GM13976 (cell line): Measurements from ENCODE around the gene IL15.
"Not testable (repeated sequence)": the region's sequence is repeated elsewhere in the genome, so short reads cannot be mapped to it uniquely, and the experiment has no call there.

Source experiments
- DNase-seq: peaks from one replicate; pipeline ENCODE4 v3.0.0; 2012; ENCODE audit warnings: low spot score
- in situ Hi-C: fragments of 300-500 bp; cut with MboI; formaldehyde crosslinking; loops from one replicate; pipeline ENCODE4 v1.12.0; 2022; ENCODE audit warnings: low sequenced_read_pairs, mixed read lengths, inconsistent platforms; ENCODE audit not compliant: unreplicated experiment
- TF ChIP-seq, protein P1 (sequence below): IDR thresholded peaks from 2 replicates; pipeline ENCODE4 v1.5.1; 2012; ENCODE audit warnings: borderline replicate concordance, mild to moderate bottlenecking; ENCODE audit not compliant: insufficient read depth; ENCODE audit errors: extremely low read depth, missing control alignments, control extremely low read depth

IL15 gene

DNA sequence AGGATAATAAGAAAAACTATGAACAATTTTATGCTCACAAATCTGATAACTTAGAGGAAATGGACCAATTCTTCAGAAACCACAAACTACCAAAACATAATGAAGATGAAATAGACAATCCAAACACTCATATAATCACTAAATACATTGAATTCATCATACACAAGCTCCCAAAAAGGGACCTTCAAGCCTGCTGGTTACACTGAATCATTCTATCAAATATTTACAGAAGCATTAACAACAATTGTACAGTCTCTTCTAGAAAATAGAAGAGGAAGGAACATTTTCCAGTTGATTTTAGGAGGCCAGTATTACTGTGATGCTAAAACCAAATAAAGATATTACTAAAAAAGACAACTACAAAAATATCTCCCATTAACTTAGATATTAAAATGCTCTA lies 88.3 kb downstream of the IL15 start:
- TF ChIP-seq, protein P1, sequence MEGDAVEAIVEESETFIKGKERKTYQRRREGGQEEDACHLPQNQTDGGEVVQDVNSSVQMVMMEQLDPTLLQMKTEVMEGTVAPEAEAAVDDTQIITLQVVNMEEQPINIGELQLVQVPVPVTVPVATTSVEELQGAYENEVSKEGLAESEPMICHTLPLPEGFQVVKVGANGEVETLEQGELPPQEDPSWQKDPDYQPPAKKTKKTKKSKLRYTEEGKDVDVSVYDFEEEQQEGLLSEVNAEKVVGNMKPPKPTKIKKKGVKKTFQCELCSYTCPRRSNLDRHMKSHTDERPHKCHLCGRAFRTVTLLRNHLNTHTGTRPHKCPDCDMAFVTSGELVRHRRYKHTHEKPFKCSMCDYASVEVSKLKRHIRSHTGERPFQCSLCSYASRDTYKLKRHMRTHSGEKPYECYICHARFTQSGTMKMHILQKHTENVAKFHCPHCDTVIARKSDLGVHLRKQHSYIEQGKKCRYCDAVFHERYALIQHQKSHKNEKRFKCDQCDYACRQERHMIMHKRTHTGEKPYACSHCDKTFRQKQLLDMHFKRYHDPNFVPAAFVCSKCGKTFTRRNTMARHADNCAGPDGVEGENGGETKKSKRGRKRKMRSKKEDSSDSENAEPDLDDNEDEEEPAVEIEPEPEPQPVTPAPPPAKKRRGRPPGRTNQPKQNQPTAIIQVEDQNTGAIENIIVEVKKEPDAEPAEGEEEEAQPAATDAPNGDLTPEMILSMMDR: no peak
- in situ Hi-C loops: no loop called here
- no peak for DNase-seq

DNA sequence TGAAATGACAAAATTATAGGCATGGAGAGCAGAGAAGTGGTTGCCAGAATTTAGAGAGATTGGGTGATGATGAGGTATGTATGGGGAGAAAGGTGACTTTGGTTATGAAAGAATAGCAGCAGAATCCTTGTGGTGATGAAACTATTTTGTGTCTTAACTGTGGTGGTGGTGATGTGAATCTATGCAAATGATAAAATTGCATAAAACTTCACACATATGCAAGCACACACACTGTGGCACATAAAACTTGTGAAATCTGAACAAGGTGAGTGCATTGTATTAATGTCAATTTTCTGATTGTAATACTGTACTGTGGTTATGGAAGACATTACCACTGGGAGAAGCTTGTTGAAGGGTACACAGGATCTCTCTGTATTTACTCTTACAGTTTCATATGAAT lies 91.0 kb downstream of the IL15 start:
- DNase-seq: no peak
- TF ChIP-seq, protein P1: no peak
- in situ Hi-C loops: no loop called here

DNA sequence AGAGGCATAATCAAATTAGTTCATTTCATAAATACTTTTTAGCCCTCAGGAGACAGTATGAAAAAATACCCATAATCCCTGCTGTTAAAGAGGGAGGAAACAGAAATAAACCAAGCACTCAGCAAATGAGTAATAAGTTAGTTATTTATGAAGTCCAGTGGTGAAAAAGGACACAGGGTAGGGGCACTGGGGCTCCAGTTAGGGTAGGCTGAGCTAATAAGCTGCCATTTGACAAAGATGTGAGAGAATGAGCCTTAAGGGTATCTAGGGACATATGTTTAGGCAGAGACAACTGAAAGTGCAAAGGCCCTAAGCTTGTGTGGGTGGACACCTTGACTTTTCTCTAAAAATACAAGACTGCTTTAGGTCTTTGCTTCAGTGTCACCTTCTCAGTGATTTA lies 94.4 kb downstream of the IL15 start:
- DNase-seq: no peak
- TF ChIP-seq, protein P1: no peak
- in situ Hi-C loops: no loop called here

DNA sequence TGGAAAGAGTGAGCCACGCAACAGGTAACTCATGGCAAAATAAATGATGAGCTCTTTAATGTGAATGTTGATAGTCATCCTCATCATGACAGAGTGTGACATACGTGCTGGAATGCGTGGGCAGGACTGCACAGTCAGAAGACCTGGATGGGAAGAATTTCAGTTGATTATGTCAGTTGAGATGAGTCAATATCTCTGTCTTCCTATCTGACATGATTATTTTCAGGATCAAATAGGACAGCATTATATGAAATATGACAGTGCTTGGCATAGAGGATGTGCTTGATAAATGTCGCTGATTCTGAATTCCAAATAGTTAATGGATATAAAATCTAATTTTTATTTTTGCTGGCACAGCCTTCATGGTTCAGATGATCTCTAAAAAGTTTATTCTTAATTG lies 95.1 kb downstream of the IL15 start:
- TF ChIP-seq, protein P1: no peak
- DNase-seq: no peak
- in situ Hi-C loops: no loop called here

DNA sequence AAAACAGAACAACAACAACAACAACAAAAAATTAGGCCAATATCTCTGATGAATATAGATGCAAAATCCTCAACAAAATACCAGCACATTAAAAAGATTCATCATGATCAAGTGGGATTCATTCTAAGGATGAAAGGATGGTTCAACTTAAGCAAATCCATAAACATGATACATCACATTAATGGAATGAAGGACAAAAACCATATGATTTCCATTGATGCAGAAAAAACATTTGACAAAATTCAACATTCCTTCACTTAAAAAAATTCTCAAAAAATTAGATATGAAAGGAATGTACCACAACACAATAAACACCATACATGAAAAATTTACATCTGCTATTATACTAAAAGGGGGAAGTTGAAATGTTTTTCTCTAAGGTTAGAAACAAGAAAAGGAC lies 103.3 kb downstream of the IL15 start:
- TF ChIP-seq, protein P1: no peak
- in situ Hi-C loops: no loop called here
- DNase-seq: no peak

DNA sequence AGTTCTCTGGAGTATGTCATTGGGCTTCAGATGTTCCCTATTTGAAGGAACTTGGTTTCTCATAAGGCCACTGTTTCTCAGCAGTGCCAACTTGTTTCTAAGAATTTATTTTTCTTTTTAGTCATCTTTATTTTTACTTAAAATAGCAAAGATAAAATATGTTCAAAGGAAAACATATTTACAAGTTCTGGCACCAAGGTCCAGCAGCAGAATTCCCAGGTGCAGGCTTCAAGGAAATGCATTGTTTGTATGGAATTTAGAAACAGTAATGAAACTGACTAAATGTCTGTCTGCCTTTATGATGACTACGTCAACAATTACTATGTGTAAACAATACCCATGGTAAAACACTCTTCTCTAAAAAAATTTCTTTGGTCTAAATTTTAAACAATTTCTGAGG lies 109.6 kb downstream of the IL15 start:
- in situ Hi-C loops: no loop called here
- DNase-seq: no peak
- TF ChIP-seq, protein P1: no peak

DNA sequence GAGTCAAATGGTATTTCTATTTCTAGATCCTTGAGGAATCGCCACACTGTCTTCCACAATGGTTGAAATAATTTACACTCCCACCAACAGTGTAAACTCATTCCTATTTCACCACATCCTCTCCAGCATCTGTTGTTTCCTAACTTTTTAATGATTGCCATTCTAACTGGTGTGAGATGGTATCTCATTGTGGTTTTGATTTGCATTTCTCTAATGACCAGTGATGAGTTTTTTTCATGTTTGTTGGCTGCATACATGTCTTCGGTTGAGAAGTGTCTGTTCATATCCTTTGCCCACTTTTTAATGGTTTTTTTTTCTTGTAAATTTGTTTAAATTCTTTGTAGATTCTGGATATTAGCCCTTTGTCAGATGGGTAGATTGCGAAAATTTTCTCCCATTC lies 115.4 kb downstream of the IL15 start:
- in situ Hi-C loops, DNase-seq: not testable (repeated sequence)
